NCI-H1436 (cell line): ENCODE data around the gene KRTAP3-3.
"Not testable (repeated sequence)": the region's sequence is repeated elsewhere in the genome, so short reads cannot be mapped to it uniquely, and the experiment has no call there.

ENCODE experiments used
- DNase-seq: peaks from one replicate; lab custom pipeline; 2025; lab: John Stamatoyannopoulos, UW

The KRTAP3-3 gene

GRCh38 chr17:40993839-40994238 is at the start of gene KRTAP3-3:
TSS of gene KRTAP3-3 (minus strand) at chr17:40994164. CDS start at chr17:40994097, 67 bp downstream.
- peak; percentile 92 for DNase-seq

GRCh38 chr17:41042953-41043352 is 49.0 kb upstream of the KRTAP3-3 start:
- no peak for DNase-seq

- DNase-seq: not testable (repeated sequence)
Observed at GRCh38 chr17:41040783-41041571, 47.0 kb upstream of the KRTAP3-3 start, which contains the start of gene KRTAP1-1. TSS of gene KRTAP1-1 (minus strand) at chr17:41041450. CDS start at chr17:41041397, 53 bp downstream.

- no peak for DNase-seq
Observed at GRCh38 chr17:41037853-41038350, 43.9 kb upstream of the KRTAP3-3 start.

- not testable (repeated sequence) for DNase-seq
Observed at GRCh38 chr17:41034346-41034935, 40.5 kb upstream of the KRTAP3-3 start, which contains the start of gene KRTAP1-3. TSS of gene KRTAP1-3 (minus strand) at chr17:41034874. CDS start at chr17:41034821, 53 bp downstream.

- DNase-seq: no peak
Observed at GRCh38 chr17:41029633-41030245, 35.8 kb upstream of the KRTAP3-3 start, which contains the start of gene KRTAP1-4. TSS of gene KRTAP1-4 (minus strand) at chr17:41030195. CDS start at chr17:41030078, 117 bp downstream.

- DNase-seq: no peak
Observed at GRCh38 chr17:41026715-41027471, 32.9 kb upstream of the KRTAP3-3 start, which contains the start of gene KRTAP1-5. TSS of gene KRTAP1-5 (minus strand) at chr17:41027208. CDS start at chr17:41027155, 53 bp downstream.

GRCh38 chr17:41024697-41025096 is 30.7 kb upstream of the KRTAP3-3 start:
- DNase-seq: no peak

- DNase-seq: no peak
Observed at GRCh38 chr17:41020336-41020735, 26.4 kb upstream of the KRTAP3-3 start.

GRCh38 chr17:41019415-41019814 is 25.5 kb upstream of the KRTAP3-3 start:
- DNase-seq: no peak

- no peak for DNase-seq
Observed at GRCh38 chr17:41018541-41018940, 24.6 kb upstream of the KRTAP3-3 start.

GRCh38 chr17:41016578-41017215 is 22.7 kb upstream of the KRTAP3-3 start:
- no peak for DNase-seq

GRCh38 chr17:41015454-41015853 is 21.5 kb upstream of the KRTAP3-3 start:
- no peak for DNase-seq

- DNase-seq: peak; percentile 68
Observed at GRCh38 chr17:41013606-41014005, 19.6 kb upstream of the KRTAP3-3 start.

GRCh38 chr17:41013181-41013580 is 19.2 kb upstream of the KRTAP3-3 start:
- DNase-seq: no peak

GRCh38 chr17:41012326-41013120 is 18.6 kb upstream of the KRTAP3-3 start:
- no peak for DNase-seq

GRCh38 chr17:41010441-41010840 is 16.5 kb upstream of the KRTAP3-3 start:
- DNase-seq: no peak

GRCh38 chr17:41009936-41010335 is 16.0 kb upstream of the KRTAP3-3 start:
- DNase-seq: no peak

GRCh38 chr17:41009301-41009760 is 15.4 kb upstream of the KRTAP3-3 start:
- peak; percentile 21 for DNase-seq

GRCh38 chr17:41008811-41009210 is 14.8 kb upstream of the KRTAP3-3 start, which contains the start of gene KRTAP3-1:
TSS of gene KRTAP3-1 (minus strand) at chr17:41009128. CDS start at chr17:41009074, 54 bp downstream.
- DNase-seq: peak; percentile 54
